Calu3 (cell line): ENCODE data around the gene FBXW7. TPM values are rescaled to one million over a fixed set of nuclear protein-coding genes. Genes with fewer than 3 reads are reported as not detected.

Source experiments
- BruUV-seq: library from RNA; stranded (reverse); fragments of 400-500 nt; replicated peaks from 2 replicates; lab custom pipeline; 2021; lab: Mats Ljungman, UMichigan
- CTCF ChIA-PET: fragments of 300-600 bp; sonication (Branson Sonifier 250); formaldehyde crosslinking; loops from one replicate; lab custom pipeline; 2022; ENCODE audit warnings: antibody characterized with exemption; lab: Charles Lee
- DNase-seq: peaks from one replicate; pipeline ENCODE4 v3.0.0; 2022
- H3K27ac Mint-ChIP-seq: one replicate; pipeline ENCODE4 v1.8.0; 2022; ENCODE audit warnings: mixed read lengths; ENCODE audit not compliant: unreplicated experiment
- H3K27me3 Mint-ChIP-seq: one replicate; pipeline ENCODE4 v1.8.0; 2022; ENCODE audit warnings: mixed read lengths; ENCODE audit not compliant: unreplicated experiment
- H3K36me3 Mint-ChIP-seq: one replicate; pipeline ENCODE4 v1.8.0; 2022; ENCODE audit warnings: mild to moderate bottlenecking, moderate library complexity, mixed read lengths; ENCODE audit not compliant: insufficient read depth, unreplicated experiment
- H3K4me1 Mint-ChIP-seq: one replicate; pipeline ENCODE4 v1.8.0; 2022; ENCODE audit warnings: mild to moderate bottlenecking, low read depth, mixed read lengths; ENCODE audit not compliant: unreplicated experiment
- H3K4me3 Mint-ChIP-seq: one replicate; pipeline ENCODE4 v1.8.0; 2022; ENCODE audit warnings: mild to moderate bottlenecking, low read depth, moderate library complexity, mixed read lengths; ENCODE audit not compliant: unreplicated experiment
- H3K9me3 Mint-ChIP-seq: one replicate; pipeline ENCODE4 v1.8.0; 2022; ENCODE audit warnings: low read depth, mixed read lengths; ENCODE audit not compliant: unreplicated experiment
- intact Hi-C: fragments of 100-400 bp; cut with micrococcal nuclease; formaldehyde crosslinking; loops from one replicate; pipeline ENCODE4 v1.10.0; 2022; ENCODE audit not compliant: unreplicated experiment
- total RNA-seq: library from RNA; stranded (reverse); gene quantifications from 2 replicates; pipeline ENCODE4 v1.2.3, GENCODE V29; 2022
- TF ChIP-seq, protein P1 (sequence below): fragments of 200-600 bp; IDR thresholded peaks from one replicate; pipeline ENCODE4 v1.8.0; 2022; ENCODE audit warnings: antibody characterized with exemption; ENCODE audit not compliant: unreplicated experiment

Gene FBXW7
- total RNA-seq, 1 experiment from 2014 or later = 38.7 TPM

DNA sequence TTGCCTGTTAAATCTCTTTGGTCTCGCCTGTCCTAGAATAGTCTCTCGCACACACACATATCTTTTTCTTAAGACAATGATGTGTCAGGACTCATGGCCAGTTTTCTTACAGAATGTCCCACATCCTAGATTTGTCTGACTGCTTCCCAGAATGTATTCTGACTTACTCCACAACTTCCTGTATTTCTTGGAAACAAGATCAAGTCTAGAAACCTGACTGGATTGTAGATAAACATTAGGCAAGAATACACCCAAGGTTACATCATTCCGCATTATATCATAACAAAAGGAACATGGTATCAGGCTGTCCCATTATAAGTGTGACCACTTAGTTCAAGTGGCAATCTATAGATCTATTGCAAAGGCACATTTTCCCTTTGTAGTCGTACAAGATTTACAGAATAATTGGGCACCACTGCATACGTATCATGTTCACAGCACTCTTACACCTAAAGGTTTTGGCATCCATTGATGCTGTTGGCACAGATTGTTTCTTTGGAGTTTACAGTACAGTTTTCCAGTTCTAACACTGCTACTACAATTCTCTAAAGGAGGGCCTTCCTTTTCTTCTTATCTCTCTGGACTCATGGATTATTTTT, 56.4 kb downstream of the FBXW7 start:
- no peak for DNase-seq
- TF ChIP-seq, protein P1, sequence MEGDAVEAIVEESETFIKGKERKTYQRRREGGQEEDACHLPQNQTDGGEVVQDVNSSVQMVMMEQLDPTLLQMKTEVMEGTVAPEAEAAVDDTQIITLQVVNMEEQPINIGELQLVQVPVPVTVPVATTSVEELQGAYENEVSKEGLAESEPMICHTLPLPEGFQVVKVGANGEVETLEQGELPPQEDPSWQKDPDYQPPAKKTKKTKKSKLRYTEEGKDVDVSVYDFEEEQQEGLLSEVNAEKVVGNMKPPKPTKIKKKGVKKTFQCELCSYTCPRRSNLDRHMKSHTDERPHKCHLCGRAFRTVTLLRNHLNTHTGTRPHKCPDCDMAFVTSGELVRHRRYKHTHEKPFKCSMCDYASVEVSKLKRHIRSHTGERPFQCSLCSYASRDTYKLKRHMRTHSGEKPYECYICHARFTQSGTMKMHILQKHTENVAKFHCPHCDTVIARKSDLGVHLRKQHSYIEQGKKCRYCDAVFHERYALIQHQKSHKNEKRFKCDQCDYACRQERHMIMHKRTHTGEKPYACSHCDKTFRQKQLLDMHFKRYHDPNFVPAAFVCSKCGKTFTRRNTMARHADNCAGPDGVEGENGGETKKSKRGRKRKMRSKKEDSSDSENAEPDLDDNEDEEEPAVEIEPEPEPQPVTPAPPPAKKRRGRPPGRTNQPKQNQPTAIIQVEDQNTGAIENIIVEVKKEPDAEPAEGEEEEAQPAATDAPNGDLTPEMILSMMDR = no peak
- intact Hi-C loops = no loop called here
- peaks cover 13% of the 10 kb centered on the region for H3K4me1 Mint-ChIP-seq
- CTCF ChIA-PET = no interaction called here
- no peaks in the 10 kb centered on the region for H3K36me3 Mint-ChIP-seq
- H3K9me3 Mint-ChIP-seq = no peaks in the 10 kb centered on the region
- H3K4me3 Mint-ChIP-seq = no peak overlapping the region
- H3K27me3 Mint-ChIP-seq = no peaks in the 10 kb centered on the region
- H3K27ac Mint-ChIP-seq = peak overlapping the region; percentile 44
- BruUV-seq = no TSS peak

DNA sequence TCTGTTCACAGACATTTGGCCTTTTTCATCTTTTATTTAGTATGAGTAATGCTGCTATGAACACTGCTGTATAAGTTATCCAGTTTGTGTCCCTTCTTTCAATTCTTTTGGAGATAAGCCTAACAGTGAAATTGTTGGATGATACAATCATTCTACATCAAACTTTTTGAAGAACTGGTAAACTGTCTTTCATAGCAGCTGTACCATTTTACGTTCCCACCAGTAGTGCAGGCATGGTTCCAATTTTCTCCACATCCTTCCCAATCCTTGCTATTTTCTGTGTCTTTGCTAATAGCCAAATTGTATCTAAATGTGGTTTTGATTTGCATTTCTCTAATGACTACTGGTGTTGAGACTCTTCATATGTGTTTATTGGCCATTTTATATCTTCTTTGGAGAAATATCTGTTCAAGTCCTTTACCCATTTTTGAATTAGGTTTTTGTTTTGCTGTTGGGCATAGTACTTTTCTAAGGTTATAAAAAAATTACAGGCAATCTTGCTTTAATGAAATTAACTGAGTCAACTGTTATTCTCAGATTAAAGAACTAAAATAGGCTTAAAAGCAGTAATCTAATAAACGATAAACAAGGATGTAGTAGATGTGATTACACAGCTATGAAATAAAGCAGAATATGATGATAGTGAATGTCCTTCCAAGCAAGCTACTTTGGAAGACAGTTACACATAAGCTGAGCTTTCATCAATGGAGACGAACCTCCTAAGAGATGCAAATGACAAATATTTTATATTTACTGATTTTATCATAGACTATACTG, 57.2 kb downstream of the FBXW7 start:
- no peaks in the 10 kb centered on the region for H3K36me3 Mint-ChIP-seq
- CTCF ChIA-PET = no interaction called here
- BruUV-seq = no TSS peak

DNA sequence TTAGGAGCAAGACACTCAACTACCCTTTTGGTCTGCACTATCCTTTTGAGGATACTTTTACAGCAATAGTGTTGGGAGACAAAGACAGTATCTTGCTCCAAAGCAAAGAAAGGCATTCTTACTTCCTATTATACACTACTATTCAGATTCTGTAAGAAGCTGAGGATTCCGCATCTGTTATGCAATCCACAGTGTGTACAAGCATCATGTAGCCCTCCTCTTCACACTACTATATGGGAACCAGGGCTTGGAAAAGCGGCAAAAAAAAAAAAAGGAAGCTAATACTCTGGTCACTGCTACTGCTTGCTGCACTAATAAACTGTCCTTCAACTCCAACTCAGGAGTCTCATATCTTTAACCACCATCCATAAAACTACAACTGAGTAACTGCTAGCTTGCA, 59.1 kb downstream of the FBXW7 start:
- Mint-ChIP-seq H3K9me3 (no peaks in the 10 kb centered on the region), H3K4me3 (no peak overlapping the region), H3K4me1 (peaks cover 12% of the 10 kb centered on the region), H3K27ac (no peak overlapping the region), H3K27me3 (no peaks in the 10 kb centered on the region), H3K36me3 (no peaks in the 10 kb centered on the region)
- DNase-seq = no peak
- TF ChIP-seq, protein P1 = no peak
- intact Hi-C loops = no loop called here
- BruUV-seq = no TSS peak
- CTCF ChIA-PET = no interaction called here

More for the DNA sequence above, 57.2 kb downstream of the FBXW7 start:
- TF ChIP-seq, protein P1 = no peak
- Mint-ChIP-seq H3K27ac (no peak overlapping the region), H3K4me1 (peaks cover 12% of the 10 kb centered on the region), H3K27me3 (no peaks in the 10 kb centered on the region), H3K9me3 (no peaks in the 10 kb centered on the region), H3K4me3 (no peak overlapping the region)
- no peak for DNase-seq
- intact Hi-C loops = no loop called here

DNA sequence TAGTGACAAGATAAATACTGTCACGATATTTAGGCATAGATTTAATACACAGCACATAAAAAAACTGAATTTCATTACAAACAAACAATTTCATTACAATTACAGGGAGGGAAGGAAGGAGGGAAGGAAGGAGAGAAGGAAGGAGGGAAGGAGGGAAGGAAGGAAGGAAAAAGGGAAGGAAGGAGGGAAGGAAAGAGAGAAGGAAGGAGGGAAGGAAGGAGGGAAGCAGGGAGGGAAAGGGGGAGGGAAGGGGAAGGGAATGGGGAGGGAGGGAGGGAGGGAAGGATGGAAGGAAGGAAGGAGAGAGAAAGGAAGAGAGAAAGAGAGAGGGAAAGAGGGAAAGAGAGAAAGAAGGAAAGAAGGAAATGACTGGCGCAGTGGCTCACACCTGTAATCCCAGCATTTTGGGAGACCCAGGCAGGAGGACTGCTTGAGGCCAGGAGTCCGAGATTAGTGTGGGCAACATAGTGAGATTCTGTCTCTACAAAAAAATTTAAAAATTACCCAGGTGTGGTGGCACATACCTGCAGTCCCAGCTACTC, 64.6 kb downstream of the FBXW7 start:
- no peaks in the 10 kb centered on the region for H3K27me3 Mint-ChIP-seq
- intact Hi-C loops = no loop called here
- CTCF ChIA-PET = no interaction called here
- H3K4me3 Mint-ChIP-seq = no peak overlapping the region
- no peaks in the 10 kb centered on the region for H3K36me3 Mint-ChIP-seq
- H3K9me3 Mint-ChIP-seq = no peaks in the 10 kb centered on the region
- no peak for DNase-seq
- H3K27ac Mint-ChIP-seq = no peak overlapping the region
- H3K4me1 Mint-ChIP-seq = no peaks in the 10 kb centered on the region
- BruUV-seq = no TSS peak
- TF ChIP-seq, protein P1 = no peak
